GM13977 (cell line): ENCODE measurements around the gene FKBP15.
"Not testable (repeated sequence)": the region's sequence is repeated elsewhere in the genome, so short reads cannot be mapped to it uniquely, and the experiment has no call there.

Experiments
- DNase-seq: peaks from one replicate; pipeline ENCODE4 v3.0.0; 2012; ENCODE audit warnings: low spot score
- in situ Hi-C: fragments of 300-500 bp; cut with MboI; formaldehyde crosslinking; loops from one replicate; pipeline ENCODE4 v1.12.0; 2022; ENCODE audit warnings: low sequenced_read_pairs, low pct_unique_long_range_greater_than_20kb, mixed read lengths, inconsistent platforms; ENCODE audit not compliant: unreplicated experiment
- TF ChIP-seq, protein P1 (sequence below): IDR thresholded peaks from 2 replicates; pipeline ENCODE4 v1.5.1; 2012; ENCODE audit warnings: mild to moderate bottlenecking, control low read depth; ENCODE audit not compliant: insufficient read depth; ENCODE audit errors: extremely low read depth, missing control alignments

Gene FKBP15

DNA sequence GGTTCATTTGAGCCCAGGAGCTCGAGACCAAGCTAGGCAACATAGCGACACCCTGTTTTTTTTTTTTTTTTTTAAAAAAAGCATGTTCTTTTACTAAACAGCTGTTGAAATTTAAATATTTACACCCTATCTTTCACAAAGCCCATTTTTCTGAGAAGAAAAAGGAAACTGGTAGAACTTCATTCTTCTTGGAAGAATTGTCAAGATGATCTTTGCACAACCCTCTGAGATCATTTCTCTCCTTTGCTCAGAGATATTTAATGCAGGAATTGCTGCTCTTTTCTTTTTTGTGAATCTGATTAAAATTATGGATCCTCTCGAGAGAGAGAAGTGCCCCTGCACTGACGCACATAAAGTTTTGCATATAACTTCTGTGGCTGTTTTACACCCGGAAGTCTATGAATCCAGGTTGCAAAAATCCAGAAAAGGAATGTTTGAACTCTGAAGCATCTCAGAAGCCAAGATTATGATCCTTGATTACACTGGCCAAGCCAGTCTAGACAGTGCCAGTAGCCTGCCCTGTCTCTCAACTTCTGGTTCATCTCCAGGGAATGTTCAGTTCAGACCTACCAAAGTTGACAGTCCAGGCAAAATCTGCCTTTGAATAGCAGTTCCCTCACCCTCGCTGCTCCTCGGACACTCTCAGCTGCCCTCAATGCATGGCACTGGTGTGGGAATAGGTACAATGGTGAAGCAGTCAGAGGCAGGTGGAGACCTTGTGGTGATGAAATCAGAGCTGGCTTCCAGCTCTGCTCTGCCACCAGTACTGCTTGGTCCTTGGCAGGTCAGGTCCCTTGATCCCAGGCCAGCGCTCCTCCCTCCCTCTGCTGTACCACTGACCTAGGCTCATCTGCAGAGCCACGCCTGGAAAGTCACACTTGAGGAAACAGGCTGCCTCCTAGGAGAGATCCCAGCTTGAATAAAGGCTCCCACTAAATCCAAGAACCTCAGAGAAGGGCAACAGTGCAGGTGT, 83.6 kb downstream of the FKBP15 start:
- TF ChIP-seq, protein P1, sequence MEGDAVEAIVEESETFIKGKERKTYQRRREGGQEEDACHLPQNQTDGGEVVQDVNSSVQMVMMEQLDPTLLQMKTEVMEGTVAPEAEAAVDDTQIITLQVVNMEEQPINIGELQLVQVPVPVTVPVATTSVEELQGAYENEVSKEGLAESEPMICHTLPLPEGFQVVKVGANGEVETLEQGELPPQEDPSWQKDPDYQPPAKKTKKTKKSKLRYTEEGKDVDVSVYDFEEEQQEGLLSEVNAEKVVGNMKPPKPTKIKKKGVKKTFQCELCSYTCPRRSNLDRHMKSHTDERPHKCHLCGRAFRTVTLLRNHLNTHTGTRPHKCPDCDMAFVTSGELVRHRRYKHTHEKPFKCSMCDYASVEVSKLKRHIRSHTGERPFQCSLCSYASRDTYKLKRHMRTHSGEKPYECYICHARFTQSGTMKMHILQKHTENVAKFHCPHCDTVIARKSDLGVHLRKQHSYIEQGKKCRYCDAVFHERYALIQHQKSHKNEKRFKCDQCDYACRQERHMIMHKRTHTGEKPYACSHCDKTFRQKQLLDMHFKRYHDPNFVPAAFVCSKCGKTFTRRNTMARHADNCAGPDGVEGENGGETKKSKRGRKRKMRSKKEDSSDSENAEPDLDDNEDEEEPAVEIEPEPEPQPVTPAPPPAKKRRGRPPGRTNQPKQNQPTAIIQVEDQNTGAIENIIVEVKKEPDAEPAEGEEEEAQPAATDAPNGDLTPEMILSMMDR, result no peak
- in situ Hi-C loops, result no loop called here
- no peak for DNase-seq

DNA sequence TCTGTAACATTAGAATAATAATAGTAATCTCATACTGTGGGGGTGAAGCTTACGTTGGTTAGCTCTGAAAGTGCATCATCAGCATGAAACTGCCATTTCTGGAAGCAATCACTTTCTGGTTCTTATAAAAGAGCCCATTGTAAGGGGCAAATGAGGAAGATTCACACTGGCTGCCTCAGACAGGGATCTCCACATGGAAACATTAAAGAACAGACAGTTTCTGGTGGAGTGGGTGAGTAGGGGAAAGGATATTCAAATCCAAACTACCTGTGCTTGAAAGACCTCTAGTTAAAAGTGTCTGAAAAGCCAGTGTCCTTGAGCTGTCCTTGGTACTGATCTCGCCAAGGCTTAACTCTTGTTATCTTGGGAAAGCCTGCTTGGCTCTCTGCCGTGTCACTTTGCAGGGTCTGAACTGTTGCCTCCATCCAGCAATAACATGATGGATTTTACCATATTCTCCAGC, 89.4 kb downstream of the FKBP15 start:
- TF ChIP-seq, protein P1, result no peak
- in situ Hi-C loops, result no loop called here
- DNase-seq, result no peak

DNA sequence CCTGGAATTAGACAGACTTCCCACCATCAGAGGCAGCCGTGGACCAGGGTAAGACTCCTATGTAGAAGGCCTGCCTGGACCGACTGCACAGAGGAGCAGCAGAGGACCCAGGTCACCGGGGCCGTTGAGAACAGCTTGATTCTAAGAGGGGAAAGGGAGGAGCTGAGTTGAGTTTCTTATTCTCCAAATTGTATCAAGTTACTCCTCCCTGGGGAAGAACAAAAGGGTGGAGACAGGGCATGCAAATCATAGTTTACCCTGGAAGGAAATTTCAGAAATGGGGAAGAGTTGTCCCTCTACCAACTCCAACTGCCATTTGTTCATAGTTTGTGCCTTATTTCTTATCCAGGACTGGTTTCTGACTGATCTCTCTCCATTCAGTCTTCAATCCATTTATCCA, 91.2 kb downstream of the FKBP15 start:
- TF ChIP-seq, protein P1, result no peak
- DNase-seq, result no peak
- in situ Hi-C loops, result no loop called here

DNA sequence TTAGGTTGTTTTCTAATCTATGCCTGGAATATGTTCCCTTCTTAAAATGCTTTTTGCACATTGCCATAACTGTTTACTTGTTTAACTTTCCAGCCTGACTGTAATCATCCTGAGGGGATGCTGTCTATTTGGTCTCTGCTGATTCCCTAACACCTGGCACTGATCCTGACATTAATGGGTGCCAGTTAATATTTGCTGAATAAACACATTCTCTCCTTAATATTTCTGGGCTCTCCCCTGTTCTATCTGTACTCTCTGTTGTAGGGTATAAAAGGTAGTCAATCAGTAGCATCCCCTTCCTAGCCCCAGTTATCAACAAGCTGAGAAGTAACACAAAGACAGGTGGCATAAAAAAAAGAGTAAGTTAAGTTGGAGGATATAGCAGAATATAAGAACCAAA, 91.6 kb downstream of the FKBP15 start:
- no peak for DNase-seq
- TF ChIP-seq, protein P1, result no peak
- in situ Hi-C loops, result no loop called here

DNA sequence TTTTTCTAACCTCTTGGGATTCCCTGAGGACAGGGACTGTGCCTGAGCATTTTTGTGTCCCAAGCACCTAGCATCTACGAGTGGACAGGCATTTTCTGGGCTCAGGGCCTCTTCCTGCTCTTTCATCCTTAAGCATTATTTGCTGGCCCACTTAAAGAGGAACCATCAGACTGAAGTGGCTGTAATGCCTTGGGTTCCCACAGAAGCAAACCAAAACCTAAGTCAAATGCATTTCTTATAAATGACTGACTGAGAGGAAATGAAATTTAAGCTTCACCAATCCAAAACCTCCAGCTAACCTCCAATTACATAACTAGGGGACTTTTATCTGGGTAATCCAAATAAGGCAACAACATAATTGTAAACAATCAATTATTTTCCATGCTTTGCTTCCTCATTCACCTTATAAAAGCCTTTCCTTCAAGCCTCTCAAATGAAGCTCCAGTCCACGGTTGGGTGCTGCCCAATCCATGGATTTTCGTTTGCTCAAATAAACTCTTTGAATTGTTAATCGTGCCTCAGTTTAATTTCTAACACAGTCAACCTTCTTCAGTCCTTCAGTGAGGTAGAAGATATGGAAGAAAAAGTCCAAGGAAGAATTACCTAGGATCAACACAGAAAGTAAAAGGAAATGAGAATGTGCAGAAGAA, 95.6 kb downstream of the FKBP15 start:
- in situ Hi-C loops, result no loop called here
- no peak for DNase-seq
- TF ChIP-seq, protein P1, result no peak

DNA sequence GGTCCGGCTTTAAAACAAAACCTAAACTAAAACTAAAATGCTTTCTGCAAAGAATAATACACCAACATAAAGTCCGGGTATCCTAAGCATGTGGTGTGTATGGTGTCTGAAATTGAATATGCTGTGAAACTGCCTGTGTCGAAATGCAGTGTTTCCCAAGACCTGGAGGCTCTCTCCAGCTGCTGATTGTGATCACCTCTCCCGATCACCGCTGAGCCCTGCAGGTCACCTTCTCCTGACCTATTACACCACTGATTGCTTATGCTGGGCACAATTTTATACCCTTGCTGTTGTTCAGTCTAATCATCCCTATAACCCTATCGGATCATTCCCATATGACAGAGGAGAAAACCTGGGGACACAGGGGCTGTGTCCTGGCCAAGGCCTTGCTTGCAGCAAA, 102.2 kb downstream of the FKBP15 start:
- in situ Hi-C loops, result not testable (repeated sequence)

More for the DNA sequence above, 102.2 kb downstream of the FKBP15 start:
- not testable (repeated sequence) for DNase-seq
